HG02623 (cell line): Measurements from ENCODE around the gene KRTAP6-3.

Source experiments
- ATAC-seq: cut with Tn5 transposase; IDR thresholded peaks from one replicate; pipeline ENCODE4 v1.9.1; 2021; ENCODE audit warnings: moderate library complexity; ENCODE audit not compliant: unreplicated experiment

The KRTAP6-3 gene

DNA sequence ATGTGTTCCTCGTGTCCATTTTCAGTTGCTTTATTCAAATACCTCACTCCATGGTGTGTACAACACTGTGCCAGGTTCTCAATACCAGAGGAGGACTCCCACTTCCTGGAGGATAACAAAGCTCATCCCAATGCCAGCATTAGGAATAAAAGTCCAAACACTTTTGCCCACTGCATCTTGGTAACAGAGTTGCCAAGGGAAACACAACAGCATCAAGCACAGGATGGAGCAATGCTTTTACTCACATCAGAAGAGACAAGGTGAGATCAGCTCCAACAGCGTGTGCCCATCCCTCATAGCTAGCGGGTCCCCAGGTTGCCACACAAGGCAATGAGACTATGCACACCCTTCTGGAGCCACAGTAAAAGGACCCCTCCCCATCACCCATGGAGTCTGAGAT is 31.1 kb downstream of the KRTAP6-3 start:
- ATAC-seq: no peak

DNA sequence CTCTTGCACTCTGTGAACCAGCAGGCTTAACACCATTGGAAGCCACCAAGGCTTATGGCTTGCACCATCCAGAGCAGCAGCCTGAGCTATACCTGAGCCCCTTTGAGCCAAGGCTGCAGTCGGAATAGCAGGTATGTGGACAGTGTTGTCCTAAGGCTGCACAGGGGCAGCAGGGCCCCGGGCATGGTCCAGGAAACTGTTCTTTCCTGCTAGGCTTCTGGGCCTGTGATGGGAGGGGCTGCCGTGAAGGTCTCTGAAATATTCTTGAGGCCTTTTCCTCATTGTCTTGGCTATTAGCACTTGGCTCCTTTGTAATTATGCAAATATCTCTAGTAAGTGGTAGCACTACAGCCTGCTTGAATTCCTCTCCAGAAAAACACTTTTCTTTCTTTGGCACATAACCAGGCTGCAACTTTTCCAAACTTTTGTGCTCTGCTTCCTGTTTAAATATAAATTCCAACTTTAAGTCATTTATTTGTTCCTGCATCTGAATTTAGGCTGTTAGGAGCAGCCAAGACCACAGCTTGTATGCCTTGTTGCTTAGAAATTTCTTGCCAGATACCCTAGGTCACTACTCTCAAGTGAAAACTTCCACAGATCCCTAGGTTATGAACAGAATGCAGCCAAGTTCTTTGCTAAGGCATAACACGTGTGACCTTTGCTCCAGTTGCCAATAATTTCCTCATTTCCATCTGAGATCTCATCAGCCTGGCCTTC is 33.4 kb downstream of the KRTAP6-3 start:
- no peak for ATAC-seq

DNA sequence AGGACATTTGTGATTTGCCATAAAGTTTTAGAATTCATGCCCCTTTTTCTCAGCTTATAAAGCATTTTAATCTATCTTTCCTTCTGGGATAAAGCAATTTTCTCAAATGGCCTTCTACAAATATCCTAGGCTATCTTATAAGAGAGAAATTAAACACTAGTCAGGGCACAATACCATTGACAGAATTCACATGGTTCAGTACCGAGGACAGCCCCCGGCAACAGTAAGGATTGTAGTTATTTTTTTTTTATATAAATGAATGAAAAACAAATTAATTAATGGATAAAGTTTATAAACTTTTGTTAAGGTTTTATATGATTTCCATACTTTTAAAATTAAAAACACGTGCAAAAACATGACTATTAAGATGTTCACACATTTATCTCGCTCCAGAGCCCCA is 35.9 kb downstream of the KRTAP6-3 start:
- ATAC-seq: no peak

DNA sequence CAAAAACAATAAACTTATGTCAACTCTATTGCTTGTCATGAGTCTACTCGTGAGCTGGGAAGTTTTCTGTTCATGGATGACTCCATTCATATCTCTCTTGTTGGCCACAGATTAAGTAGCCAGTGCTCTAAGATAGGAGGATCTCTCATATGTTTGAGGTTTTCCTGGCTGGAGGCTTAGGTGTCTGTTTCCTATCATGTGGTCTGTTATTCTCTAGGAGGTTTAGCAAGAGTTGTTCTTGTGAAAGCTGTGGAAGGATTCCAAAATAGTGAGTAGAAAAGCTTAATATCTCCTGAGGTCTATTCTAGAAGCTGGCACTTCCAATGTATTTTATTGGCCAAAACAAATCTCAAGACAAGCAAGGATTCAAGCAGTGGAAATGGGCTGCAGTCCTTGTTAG is 37.0 kb downstream of the KRTAP6-3 start:
- no peak for ATAC-seq

DNA sequence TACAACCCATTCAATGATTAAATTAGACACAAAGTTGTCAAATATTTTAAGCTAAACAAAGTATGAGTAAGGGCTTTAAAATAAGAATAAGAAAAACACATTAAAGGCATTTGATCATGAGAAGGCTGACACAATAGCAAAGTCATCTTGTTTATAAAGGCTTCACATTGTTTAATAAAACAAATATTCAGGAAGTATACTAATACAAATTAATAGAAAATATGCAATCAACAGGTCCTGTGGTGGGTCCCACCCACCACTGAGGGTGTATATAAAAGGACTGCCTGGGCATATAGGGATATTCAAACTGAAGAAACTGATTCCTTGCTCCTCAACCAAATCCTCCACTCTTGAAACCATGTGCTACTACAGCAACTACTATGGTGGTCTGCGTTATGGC is 42.7 kb downstream of the KRTAP6-3 start, which contains the start of gene KRTAP20-2:
TSS of gene KRTAP20-2 (plus strand) at position 301 of the 400 bp plus-strand sequence. CDS start at position 359, 58 bp downstream.
- no peak for ATAC-seq

DNA sequence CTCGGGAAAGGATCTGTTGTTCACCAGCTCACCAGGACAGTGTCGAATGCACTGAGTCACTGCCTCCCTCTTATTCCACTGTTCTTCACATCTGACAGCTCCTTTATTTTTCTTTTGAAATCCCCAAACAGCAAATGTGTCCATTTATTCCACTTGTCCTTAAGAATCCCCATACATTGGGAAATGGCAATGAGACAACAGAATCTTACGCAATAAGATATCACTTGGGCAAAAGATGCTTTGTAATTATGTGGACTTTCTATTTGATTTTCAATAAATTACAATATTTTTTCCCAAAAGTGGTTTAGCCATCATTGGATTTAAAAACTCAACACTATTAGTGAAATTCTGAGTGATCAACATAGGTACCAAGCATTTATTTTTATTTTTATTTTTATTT is 46.4 kb downstream of the KRTAP6-3 start:
- ATAC-seq: no peak

DNA sequence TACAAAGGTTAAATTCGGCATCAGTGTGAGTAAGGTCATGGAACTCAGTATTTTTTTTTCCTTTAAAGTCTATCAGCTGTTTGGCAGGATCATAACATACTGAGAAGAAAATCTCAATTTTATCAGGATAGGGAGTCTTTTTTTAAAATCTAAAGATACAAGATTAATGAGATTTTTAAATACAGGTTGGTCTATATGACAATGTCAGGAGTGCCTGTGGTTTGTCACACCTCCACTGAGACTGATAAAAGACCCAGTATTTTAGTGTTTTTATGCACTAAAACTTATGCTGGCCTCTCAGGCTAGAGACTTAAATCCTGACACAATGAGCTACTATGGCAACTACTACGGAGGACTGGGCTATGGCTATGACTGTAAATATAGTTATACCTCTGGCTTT is 50.3 kb downstream of the KRTAP6-3 start, which contains the start of gene KRTAP20-3:
TSS of gene KRTAP20-3 (plus strand) at position 301 of the 400 bp plus-strand sequence.
- no peak for ATAC-seq
